AG04450 (cell line): ENCODE measurements around the gene TRIM67. TPM values are rescaled to one million over a fixed set of nuclear protein-coding genes. Genes with fewer than 3 reads are reported as not detected.

Source experiments
- CTCF ChIA-PET: fragments of 300-600, 350-600 bp; formaldehyde crosslinking; extraction: SDS; loops from one replicate; lab custom pipeline; 2022; ENCODE audit warnings: antibody characterized with exemption, inconsistent platforms; lab: Charles Lee
- POLR2A ChIA-PET: fragments of 350-600 bp; formaldehyde crosslinking; extraction: SDS; loops from one replicate; lab custom pipeline; 2021; ENCODE audit warnings: antibody characterized with exemption, inconsistent platforms; lab: Yijun Ruan, JAX
- DNase-seq: peaks from one replicate; pipeline ENCODE4 v3.0.0-alpha.2; 2011; ENCODE audit warnings: low read depth, low spot score
- H3K27ac ChIP-seq: one replicate; pipeline ENCODE4 v1.5.1; 2012; ENCODE audit warnings: low read depth, low read length, control low read depth
- H3K27me3 ChIP-seq: one replicate; pipeline ENCODE4 v1.6.0; 2012; ENCODE audit warnings: low read length; ENCODE audit not compliant: control insufficient read depth, insufficient read depth
- H3K4me3 ChIP-seq: 2 replicates; pipeline ENCODE4 v1.5.1; 2011; ENCODE audit warnings: mild to moderate bottlenecking, low read depth, low read length, control low read depth
- H3K9me3 ChIP-seq: 2 replicates; pipeline ENCODE4 v1.5.1; 2012; ENCODE audit warnings: low read length; ENCODE audit not compliant: control insufficient read depth, insufficient read depth
- polyA plus RNA-seq: library from polyadenylated mRNA; depleted of rRNA; stranded (reverse); fragments of >200 nt; gene quantifications from 2 replicates; pipeline ENCODE4 v1.2.3, GENCODE V29; 2011
- TF ChIP-seq, protein P1 (sequence below): IDR thresholded peaks from 2 replicates; pipeline ENCODE4 v1.5.1; 2011; ENCODE audit warnings: low read depth, low read length, control low read depth, inconsistent platforms

The TRIM67 gene
- polyA plus RNA-seq, 1 experiment, result not detected

DNA sequence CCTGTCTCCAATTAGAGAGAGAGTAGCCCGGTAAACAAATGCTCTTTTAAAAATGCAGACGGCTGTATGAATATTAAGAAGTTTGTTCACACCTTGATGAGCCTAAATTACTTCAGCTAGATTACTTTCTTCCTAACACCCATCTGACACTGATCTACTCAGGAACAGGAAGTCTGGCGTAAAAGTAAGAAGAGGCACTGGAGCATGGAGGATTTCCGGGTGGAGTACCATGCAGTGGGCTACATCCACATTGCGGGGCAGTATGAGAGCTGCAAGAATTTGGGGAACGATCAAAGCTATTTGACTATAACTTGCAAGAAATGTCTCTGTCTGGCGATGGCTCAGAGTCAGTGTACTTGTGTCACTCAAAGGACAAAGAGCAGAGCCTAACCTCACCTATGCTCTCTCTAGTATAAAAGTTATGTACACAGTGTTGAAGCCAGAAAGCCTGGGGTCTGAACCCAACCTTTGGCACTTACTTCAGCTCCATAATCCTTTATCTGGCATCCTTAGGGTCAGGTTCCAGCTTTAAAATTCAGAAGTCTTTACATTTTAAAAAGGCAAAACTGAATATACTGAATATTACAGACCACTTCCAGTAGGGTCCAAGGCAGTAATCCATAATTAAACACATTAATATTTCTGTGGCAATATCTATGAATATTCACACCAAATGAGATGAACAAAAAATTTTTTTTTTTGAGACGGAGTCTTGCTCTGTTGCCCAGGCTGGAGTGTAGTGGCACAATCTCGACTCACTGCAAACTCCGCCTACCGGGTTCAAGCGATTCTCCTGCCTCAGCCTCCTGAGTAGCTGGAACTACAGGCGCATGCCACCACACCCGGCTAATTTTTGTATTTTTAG lies 71.2 kb downstream of the TRIM67 start:
- ChIA-PET POLR2A (no interaction called here), CTCF (interaction anchor here (1.0 kb wide), 1 partner anchor 108 kb away, joined by 3 read pairs; no protein-coding TSS in a partner anchor)
- Histone ChIP-seq H3K27me3 (no peaks in the 10 kb centered on the region), H3K4me3 (no peak overlapping the region), H3K27ac (no peak overlapping the region), H3K9me3 (no peaks in the 10 kb centered on the region)
- TF ChIP-seq, protein P1, sequence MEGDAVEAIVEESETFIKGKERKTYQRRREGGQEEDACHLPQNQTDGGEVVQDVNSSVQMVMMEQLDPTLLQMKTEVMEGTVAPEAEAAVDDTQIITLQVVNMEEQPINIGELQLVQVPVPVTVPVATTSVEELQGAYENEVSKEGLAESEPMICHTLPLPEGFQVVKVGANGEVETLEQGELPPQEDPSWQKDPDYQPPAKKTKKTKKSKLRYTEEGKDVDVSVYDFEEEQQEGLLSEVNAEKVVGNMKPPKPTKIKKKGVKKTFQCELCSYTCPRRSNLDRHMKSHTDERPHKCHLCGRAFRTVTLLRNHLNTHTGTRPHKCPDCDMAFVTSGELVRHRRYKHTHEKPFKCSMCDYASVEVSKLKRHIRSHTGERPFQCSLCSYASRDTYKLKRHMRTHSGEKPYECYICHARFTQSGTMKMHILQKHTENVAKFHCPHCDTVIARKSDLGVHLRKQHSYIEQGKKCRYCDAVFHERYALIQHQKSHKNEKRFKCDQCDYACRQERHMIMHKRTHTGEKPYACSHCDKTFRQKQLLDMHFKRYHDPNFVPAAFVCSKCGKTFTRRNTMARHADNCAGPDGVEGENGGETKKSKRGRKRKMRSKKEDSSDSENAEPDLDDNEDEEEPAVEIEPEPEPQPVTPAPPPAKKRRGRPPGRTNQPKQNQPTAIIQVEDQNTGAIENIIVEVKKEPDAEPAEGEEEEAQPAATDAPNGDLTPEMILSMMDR, result no peak
- DNase-seq, result no peak

DNA sequence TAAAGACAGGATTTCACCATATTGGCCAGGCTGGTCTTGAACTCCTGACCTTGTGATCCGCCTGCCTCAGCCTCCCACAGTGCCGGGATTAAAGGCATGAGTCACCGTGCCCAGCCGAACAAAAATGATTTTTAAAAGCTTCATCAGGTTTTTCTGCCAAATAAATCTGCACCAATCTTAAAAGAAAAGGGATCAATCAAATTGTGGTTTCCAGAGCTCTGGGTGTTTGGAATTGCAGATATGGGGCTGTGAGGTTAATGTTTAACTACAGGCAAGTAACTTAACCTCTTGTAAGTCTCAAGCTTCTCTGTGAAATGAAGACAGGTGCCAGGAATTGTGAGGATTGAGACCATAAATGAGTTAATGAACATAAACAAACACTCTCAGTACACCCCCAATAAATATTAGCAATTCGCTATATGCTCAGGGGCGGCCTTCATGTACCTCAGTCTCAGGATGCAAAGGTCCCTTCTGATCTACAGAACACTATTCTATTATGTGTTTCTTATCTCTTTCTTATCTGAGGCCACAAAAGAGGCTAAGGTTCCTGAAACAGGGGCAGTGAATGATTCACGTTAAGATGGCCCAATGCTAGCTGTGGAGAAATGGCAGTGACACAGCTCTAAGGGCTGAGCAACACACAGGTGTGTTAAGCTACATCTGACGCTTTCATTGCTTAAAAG lies 72.0 kb downstream of the TRIM67 start:
- no peaks in the 10 kb centered on the region for H3K9me3 ChIP-seq
- TF ChIP-seq, protein P1, result no peak
- no peak overlapping the region for H3K4me3 ChIP-seq
- DNase-seq, result no peak
- ChIA-PET CTCF (interaction anchor here (1.0 kb wide), 1 partner anchor 108 kb away, joined by 3 read pairs; no protein-coding TSS in a partner anchor), POLR2A (no interaction called here)
- H3K27me3 ChIP-seq, result no peaks in the 10 kb centered on the region
- H3K27ac ChIP-seq, result no peak overlapping the region

DNA sequence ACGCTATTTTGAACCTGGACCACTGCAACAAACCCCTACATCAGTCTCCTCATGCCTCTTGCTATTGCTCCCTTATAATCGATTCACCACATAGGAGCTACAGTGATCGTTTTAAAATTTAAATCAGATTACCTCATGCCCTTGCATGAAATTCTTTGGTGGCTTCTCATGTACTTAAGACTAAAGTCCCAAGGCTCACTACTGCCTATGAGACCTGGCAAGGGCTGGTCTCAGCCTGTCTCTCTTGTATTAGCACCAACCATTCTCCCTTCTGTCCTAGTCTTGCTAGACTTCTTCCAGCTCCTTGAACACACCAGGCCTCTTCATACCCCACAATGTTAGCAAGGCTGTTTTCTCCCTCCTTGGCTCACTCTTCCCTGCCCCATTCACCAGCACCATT lies 72.6 kb downstream of the TRIM67 start:
- Histone ChIP-seq H3K27ac (peak overlapping the region; percentile 4), H3K27me3 (no peaks in the 10 kb centered on the region), H3K4me3 (no peak overlapping the region), H3K9me3 (no peaks in the 10 kb centered on the region)
- POLR2A ChIA-PET, result no interaction called here
- DNase-seq, result no peak
- TF ChIP-seq, protein P1, result no peak
- CTCF ChIA-PET, result no interaction called here

DNA sequence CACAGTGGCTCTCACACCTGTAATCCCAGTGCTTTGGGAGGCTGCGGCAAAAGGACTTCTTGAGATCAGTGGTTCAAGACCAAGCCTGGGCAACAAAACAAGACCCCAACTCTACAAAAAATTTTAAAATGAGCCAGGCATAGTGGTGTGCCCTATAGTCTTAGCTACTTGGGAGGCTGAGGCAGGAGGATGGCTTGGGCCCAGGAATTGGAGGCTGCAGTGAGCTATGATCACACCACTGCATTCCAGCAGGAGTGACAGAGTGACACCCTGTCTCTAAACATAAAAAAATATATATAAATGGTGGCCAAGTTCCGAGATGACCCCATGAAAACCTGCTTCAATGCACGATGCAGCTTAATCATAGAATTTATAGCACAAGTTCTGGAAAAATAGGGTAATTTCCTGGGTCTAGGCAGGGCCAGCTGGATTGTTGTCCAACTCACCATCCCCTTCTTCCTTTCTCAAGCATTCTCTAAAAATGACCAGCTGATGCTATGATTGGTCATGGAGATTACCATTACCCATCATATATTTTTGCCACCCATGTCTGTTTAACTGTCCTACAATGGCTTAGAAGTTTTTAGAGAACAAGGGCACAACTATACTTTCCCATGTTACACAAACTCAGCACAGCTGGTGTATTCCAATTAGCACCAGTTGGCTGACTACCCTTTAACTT lies 73.8 kb downstream of the TRIM67 start:
- no peaks in the 10 kb centered on the region for H3K9me3 ChIP-seq
- ChIA-PET CTCF (no interaction called here), POLR2A (no interaction called here)
- DNase-seq, result no peak
- TF ChIP-seq, protein P1, result no peak
- no peak overlapping the region for H3K4me3 ChIP-seq
- H3K27ac ChIP-seq, result no peak overlapping the region
- no peaks in the 10 kb centered on the region for H3K27me3 ChIP-seq
